SK-N-SH treated with all-trans-retinoic acid at 6 μM for 48 hours (cell line): Measurements from ENCODE around the gene EDEM3.
A peak's percentile ranks its signal among the peaks of the same experiment; 100 is the strongest.

Experiments
- ATAC-seq: fragments of 200-7000 bp; cut with Tn5 transposase; 3 replicates; pipeline ENCODE4 v1.9.1; 2020; ENCODE audit warnings: mild to moderate bottlenecking, moderate library complexity
- ARNTL ChIP-seq: fragments of 450-650 bp; formaldehyde crosslinking; IDR thresholded peaks from 2 replicates; pipeline ENCODE4 v1.5.0; 2020; ENCODE audit warnings: low read depth, mild to moderate bottlenecking, moderate library complexity, borderline replicate concordance
- BACH2 ChIP-seq: fragments of 250-450 bp; sonication (Bioruptor Pico); IDR thresholded peaks from 2 replicates; pipeline ENCODE4 v1.9.0; 2021; ENCODE audit warnings: mild to moderate bottlenecking, borderline replicate concordance
- CSDC2 ChIP-seq: fragments of 250-450 bp; sonication (Bioruptor Pico); IDR thresholded peaks from 2 replicates; pipeline ENCODE4 v1.5.0; 2020; ENCODE audit warnings: mild to moderate bottlenecking, moderate library complexity
- ESRRG ChIP-seq: fragments of 250-450 bp; sonication (Bioruptor Pico); IDR thresholded peaks from 2 replicates; pipeline ENCODE4 v1.6.1; 2021; ENCODE audit warnings: mild to moderate bottlenecking
- GLIS3 ChIP-seq: fragments of 250-450 bp; sonication (Bioruptor Pico); IDR thresholded peaks from 2 replicates; pipeline ENCODE4 v1.5.0; 2020; ENCODE audit warnings: mild to moderate bottlenecking, moderate library complexity
- ISL1 ChIP-seq: fragments of 250-450 bp; sonication (Bioruptor Pico); IDR thresholded peaks from 2 replicates; pipeline ENCODE4 v2.1.2; 2022; ENCODE audit warnings: mild to moderate bottlenecking, moderate library complexity
- OSR1 ChIP-seq: fragments of 250-450 bp; sonication (Bioruptor Pico); IDR thresholded peaks from 2 replicates; pipeline ENCODE4 v1.8.0; 2022; ENCODE audit warnings: moderate library complexity, mild to moderate bottlenecking, inconsistent platforms
- PPARA ChIP-seq: fragments of 250-450 bp; sonication (Bioruptor Pico); IDR thresholded peaks from 2 replicates; pipeline ENCODE4 v1.5.0; 2020; ENCODE audit warnings: mild to moderate bottlenecking, borderline replicate concordance
- SNAI2 ChIP-seq: fragments of 250-450 bp; sonication (Bioruptor Pico); IDR thresholded peaks from 2 replicates; pipeline ENCODE4 v1.5.0; 2020; ENCODE audit warnings: mild to moderate bottlenecking, moderate library complexity
- TCF4 ChIP-seq: fragments of 250-450 bp; sonication (Bioruptor Pico); IDR thresholded peaks from 2 replicates; pipeline ENCODE4 v1.8.0; 2021; ENCODE audit warnings: mild to moderate bottlenecking, moderate library complexity, borderline replicate concordance
- TOX ChIP-seq: fragments of 250-450 bp; sonication (Bioruptor Pico); IDR thresholded peaks from 2 replicates; pipeline ENCODE4 v1.8.0; 2021; ENCODE audit warnings: mild to moderate bottlenecking, moderate library complexity, borderline replicate concordance
- ZC3H10 ChIP-seq: fragments of 250-450 bp; sonication (Bioruptor Pico); IDR thresholded peaks from 2 replicates; pipeline ENCODE4 v1.5.1; 2021; ENCODE audit warnings: mild to moderate bottlenecking, moderate library complexity
- ZFP3 ChIP-seq: fragments of 250-450 bp; sonication (Bioruptor Pico); IDR thresholded peaks from 2 replicates; pipeline ENCODE4 v1.5.0; 2020; ENCODE audit warnings: mild to moderate bottlenecking, moderate library complexity
- ZFP30 ChIP-seq: fragments of 450-650 bp; formaldehyde crosslinking; IDR thresholded peaks from 2 replicates; pipeline ENCODE4 v1.5.0; 2022; ENCODE audit warnings: mild to moderate bottlenecking, moderate library complexity
- ZNF8 ChIP-seq: fragments of 450-650 bp; formaldehyde crosslinking; IDR thresholded peaks from 2 replicates; pipeline ENCODE4 v1.5.0; 2020; ENCODE audit warnings: mild to moderate bottlenecking, moderate library complexity
- TF ChIP-seq, protein P1 (sequence below): fragments of 250-450 bp; sonication (Bioruptor Pico); IDR thresholded peaks from 2 replicates; pipeline ENCODE4 v1.8.0; 2021; ENCODE audit warnings: low read depth, mild to moderate bottlenecking, moderate library complexity, borderline replicate concordance
- TF ChIP-seq, protein P2 (sequence below): fragments of 250-450 bp; sonication (Bioruptor Pico); IDR thresholded peaks from 2 replicates; pipeline ENCODE4 v1.5.1; 2021; ENCODE audit warnings: mild to moderate bottlenecking, moderate library complexity
- TF ChIP-seq, protein P3 (sequence below): fragments of 250-450 bp; sonication (Bioruptor Pico); IDR thresholded peaks from 2 replicates; pipeline ENCODE4 v1.5.1; 2020; ENCODE audit warnings: low read depth, mild to moderate bottlenecking, moderate library complexity
- TF ChIP-seq, protein P4 (sequence below): fragments of 250-450 bp; sonication (Bioruptor Pico); IDR thresholded peaks from 2 replicates; pipeline ENCODE4 v1.8.0; 2020; ENCODE audit warnings: mild to moderate bottlenecking, moderate library complexity, borderline replicate concordance
- TF ChIP-seq, protein P5 (sequence below): fragments of 250-450 bp; sonication (Bioruptor Pico); IDR thresholded peaks from 2 replicates; pipeline ENCODE4 v1.5.0; 2020; ENCODE audit warnings: mild to moderate bottlenecking, moderate library complexity

EDEM3 gene

DNA sequence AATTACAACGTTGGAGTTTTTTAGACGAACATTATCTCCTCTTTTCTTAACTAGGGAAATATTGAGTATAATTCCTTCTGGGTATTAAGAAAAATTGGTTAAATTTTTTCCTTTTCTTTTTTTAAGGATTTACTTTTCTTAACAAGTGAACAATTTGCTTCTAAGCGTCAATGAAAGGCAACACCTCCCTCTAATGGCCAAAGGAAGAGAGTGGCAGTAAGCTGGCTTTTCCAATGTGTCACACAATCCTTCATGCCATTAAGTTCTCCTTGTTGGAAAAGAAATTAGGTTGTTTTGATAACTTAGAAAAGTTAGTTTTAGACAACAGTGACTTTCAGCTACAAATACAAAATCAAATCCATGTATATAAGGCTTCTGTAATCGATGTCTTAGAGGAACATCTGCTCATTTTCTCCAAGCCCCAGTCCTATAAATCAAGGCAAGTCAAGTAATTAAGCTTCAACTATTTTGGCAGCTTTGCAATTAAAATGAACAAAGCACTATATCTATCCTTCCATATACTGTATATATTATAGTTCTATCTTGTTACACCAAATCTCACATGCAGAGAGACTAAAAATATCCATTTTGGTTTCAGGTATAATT, 62.8 kb downstream of the EDEM3 start:
- peak; percentile 63 for ATAC-seq
- TF ChIP-seq, protein P1, sequence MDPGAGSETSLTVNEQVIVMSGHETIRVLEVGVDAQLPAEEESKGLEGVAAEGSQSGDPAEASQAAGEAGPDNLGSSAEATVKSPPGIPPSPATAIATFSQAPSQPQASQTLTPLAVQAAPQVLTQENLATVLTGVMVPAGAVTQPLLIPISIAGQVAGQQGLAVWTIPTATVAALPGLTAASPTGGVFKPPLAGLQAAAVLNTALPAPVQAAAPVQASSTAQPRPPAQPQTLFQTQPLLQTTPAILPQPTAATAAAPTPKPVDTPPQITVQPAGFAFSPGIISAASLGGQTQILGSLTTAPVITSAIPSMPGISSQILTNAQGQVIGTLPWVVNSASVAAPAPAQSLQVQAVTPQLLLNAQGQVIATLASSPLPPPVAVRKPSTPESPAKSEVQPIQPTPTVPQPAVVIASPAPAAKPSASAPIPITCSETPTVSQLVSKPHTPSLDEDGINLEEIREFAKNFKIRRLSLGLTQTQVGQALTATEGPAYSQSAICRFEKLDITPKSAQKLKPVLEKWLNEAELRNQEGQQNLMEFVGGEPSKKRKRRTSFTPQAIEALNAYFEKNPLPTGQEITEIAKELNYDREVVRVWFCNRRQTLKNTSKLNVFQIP (CRISPR knock-in tag), result no peak
- TF ChIP-seq CSDC2 (no peak), TOX (CRISPR knock-in tag) (no peak), ESRRG (CRISPR knock-in tag) (no peak), OSR1 (CRISPR knock-in tag) (no peak), ZC3H10 (no peak)

DNA sequence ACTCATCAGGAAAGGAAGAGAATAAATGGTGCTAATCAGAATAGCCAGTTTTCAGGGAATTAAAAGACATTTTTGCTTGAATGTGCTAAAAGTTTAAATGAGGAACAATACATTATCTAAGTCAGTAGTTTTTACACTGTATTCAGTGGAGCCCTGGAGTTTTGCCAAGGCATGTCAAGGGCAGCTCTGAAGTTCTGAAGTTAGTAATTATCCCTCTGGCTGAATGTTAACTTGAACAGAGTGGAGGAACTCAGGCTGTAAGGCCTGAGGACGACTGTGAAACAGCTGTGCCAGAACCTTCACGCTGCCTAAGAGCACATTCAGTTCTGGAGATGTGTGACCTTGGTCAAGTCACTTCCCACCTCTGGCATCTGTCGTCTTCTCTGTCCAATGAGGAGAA, 68.1 kb downstream of the EDEM3 start:
- TF ChIP-seq, protein P2, sequence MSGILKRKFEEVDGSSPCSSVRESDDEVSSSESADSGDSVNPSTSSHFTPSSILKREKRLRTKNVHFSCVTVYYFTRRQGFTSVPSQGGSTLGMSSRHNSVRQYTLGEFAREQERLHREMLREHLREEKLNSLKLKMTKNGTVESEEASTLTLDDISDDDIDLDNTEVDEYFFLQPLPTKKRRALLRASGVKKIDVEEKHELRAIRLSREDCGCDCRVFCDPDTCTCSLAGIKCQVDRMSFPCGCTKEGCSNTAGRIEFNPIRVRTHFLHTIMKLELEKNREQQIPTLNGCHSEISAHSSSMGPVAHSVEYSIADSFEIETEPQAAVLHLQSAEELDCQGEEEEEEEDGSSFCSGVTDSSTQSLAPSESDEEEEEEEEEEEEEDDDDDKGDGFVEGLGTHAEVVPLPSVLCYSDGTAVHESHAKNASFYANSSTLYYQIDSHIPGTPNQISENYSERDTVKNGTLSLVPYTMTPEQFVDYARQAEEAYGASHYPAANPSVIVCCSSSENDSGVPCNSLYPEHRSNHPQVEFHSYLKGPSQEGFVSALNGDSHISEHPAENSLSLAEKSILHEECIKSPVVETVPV (CRISPR knock-in tag), result no peak
- TF ChIP-seq, protein P3, sequence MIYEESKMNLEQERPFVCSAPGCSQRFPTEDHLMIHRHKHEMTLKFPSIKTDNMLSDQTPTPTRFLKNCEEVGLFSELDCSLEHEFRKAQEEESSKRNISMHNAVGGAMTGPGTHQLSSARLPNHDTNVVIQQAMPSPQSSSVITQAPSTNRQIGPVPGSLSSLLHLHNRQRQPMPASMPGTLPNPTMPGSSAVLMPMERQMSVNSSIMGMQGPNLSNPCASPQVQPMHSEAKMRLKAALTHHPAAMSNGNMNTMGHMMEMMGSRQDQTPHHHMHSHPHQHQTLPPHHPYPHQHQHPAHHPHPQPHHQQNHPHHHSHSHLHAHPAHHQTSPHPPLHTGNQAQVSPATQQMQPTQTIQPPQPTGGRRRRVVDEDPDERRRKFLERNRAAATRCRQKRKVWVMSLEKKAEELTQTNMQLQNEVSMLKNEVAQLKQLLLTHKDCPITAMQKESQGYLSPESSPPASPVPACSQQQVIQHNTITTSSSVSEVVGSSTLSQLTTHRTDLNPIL (CRISPR knock-in tag), result no peak
- TF ChIP-seq PPARA (no peak), ESRRG (CRISPR knock-in tag) (no peak), CSDC2 (no peak), ARNTL (CRISPR knock-in tag) (no peak), ZFP3 (no peak), BACH2 (CRISPR knock-in tag) (no peak), SNAI2 (CRISPR knock-in tag) (no peak), ZFP30 (CRISPR knock-in tag) (no peak), ZC3H10 (no peak), GLIS3 (CRISPR knock-in tag) (no peak)
- TF ChIP-seq, all 23 proteins: peak for 0
- peak; percentile 31; the same call in 2 of the 3 replicates for ATAC-seq

DNA sequence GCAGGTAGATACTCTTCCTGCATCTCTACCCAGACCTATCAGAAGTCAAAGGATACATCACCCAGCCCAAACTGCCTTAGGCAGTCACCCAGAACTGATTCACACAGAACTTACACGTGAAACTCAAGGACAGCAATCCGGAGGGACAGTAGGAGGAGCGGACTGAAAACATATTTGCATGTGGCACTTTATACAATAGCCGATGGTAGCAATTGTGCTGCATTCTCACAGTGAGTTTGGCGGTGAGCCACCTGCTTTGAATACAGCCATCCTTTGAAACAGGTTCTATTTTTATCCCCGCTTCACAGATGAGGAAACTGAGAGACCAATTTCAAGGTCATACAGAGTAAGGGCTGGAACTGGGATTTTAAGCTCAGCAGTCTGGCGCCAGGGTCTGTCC, 69.5 kb downstream of the EDEM3 start:
- no peak for TF ChIP-seq TOX (CRISPR knock-in tag)
- no peak for TF ChIP-seq TCF4
- TF ChIP-seq, protein P4, sequence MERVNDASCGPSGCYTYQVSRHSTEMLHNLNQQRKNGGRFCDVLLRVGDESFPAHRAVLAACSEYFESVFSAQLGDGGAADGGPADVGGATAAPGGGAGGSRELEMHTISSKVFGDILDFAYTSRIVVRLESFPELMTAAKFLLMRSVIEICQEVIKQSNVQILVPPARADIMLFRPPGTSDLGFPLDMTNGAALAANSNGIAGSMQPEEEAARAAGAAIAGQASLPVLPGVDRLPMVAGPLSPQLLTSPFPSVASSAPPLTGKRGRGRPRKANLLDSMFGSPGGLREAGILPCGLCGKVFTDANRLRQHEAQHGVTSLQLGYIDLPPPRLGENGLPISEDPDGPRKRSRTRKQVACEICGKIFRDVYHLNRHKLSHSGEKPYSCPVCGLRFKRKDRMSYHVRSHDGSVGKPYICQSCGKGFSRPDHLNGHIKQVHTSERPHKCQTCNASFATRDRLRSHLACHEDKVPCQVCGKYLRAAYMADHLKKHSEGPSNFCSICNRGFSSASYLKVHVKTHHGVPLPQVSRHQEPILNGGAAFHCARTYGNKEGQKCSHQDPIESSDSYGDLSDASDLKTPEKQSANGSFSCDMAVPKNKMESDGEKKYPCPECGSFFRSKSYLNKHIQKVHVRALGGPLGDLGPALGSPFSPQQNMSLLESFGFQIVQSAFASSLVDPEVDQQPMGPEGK (CRISPR knock-in tag), result no peak
- no peak for TF ChIP-seq ZNF8 (CRISPR knock-in tag)
- TF ChIP-seq, protein P1 (CRISPR knock-in tag), result no peak
- TF ChIP-seq GLIS3 (CRISPR knock-in tag), result no peak
- no peak; the same call in 2 of the 3 replicates for ATAC-seq

DNA sequence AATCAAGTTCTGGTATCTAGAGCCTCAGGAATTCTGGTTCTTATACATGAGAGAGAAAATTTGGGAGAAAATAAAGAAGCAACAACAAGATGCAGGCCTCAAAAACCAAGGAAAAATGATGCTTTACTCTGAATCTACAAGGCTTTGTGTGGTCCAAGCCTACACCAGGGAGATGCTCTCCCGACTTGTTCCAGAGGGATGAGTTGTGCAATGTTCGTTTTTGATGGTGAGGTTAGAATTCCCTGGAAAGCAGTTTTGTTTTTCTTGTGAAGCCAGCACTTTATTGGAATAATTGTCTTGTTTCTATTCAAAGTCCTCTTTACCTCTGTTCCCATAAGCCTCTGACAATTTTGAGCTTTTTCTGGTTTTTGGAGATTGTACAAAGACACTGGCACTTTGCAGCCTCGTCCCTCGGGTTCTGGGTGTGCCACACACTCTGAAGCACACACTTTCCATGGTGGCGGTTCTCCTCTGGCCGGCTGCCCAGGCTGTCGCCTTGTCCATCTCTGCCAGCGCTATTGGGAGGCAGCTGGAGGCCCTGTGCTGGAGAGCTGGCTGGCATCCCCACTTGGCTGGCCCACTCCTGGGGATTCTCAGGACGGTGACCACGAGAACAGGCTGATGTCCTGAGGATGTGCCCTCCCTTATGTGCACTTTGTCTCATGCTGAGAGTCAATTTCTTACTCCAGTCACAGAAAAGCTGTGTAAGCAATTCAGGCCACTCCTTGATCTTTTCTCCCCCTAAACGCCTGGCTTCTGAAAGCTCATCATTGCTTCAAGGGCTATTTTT, 70.2 kb downstream of the EDEM3 start:
- peak; percentile 36 for ATAC-seq
- TF ChIP-seq ISL1 (CRISPR knock-in tag), result no peak
- TF ChIP-seq ZFP3, result no peak
- TF ChIP-seq, protein P5, sequence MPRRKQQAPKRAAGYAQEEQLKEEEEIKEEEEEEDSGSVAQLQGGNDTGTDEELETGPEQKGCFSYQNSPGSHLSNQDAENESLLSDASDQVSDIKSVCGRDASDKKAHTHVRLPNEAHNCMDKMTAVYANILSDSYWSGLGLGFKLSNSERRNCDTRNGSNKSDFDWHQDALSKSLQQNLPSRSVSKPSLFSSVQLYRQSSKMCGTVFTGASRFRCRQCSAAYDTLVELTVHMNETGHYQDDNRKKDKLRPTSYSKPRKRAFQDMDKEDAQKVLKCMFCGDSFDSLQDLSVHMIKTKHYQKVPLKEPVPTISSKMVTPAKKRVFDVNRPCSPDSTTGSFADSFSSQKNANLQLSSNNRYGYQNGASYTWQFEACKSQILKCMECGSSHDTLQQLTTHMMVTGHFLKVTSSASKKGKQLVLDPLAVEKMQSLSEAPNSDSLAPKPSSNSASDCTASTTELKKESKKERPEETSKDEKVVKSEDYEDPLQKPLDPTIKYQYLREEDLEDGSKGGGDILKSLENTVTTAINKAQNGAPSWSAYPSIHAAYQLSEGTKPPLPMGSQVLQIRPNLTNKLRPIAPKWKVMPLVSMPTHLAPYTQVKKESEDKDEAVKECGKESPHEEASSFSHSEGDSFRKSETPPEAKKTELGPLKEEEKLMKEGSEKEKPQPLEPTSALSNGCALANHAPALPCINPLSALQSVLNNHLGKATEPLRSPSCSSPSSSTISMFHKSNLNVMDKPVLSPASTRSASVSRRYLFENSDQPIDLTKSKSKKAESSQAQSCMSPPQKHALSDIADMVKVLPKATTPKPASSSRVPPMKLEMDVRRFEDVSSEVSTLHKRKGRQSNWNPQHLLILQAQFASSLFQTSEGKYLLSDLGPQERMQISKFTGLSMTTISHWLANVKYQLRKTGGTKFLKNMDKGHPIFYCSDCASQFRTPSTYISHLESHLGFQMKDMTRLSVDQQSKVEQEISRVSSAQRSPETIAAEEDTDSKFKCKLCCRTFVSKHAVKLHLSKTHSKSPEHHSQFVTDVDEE (CRISPR knock-in tag), result no peak
- TF ChIP-seq TOX (CRISPR knock-in tag), result no peak
- TF ChIP-seq CSDC2, result no peak
- TF ChIP-seq, protein P4 (CRISPR knock-in tag), result no peak
- no peak for TF ChIP-seq ARNTL (CRISPR knock-in tag)
- TF ChIP-seq ZNF8 (CRISPR knock-in tag), result no peak
- no peak for TF ChIP-seq ZFP30 (CRISPR knock-in tag)
- TF ChIP-seq BACH2 (CRISPR knock-in tag), result no peak
- no peak for TF ChIP-seq ESRRG (CRISPR knock-in tag)
- no peak for TF ChIP-seq OSR1 (CRISPR knock-in tag)
- no peak for TF ChIP-seq GLIS3 (CRISPR knock-in tag)
- TF ChIP-seq PPARA, result no peak
